ENCODE results near the gene SLC24A3. TPM values are rescaled to one million over a fixed set of nuclear protein-coding genes. Genes with fewer than 3 reads are reported as not detected.
"Not testable (repeated sequence)": the region's sequence is repeated elsewhere in the genome, so short reads cannot be mapped to it uniquely, and the experiment has no call there.

The SLC24A3 gene
- total RNA-seq, 4 donors from 2014 or later: 4.2 to 6.4 (median 5.6) TPM

GRCh38 chr20:19677336-19677735 lies 464.9 kb downstream of the SLC24A3 start:
- Histone ChIP-seq H3K4me3 (no peak overlapping the region), H3K36me3 (no peaks in the 10 kb centered on the region), H3K27me3 (no peaks in the 10 kb centered on the region), H3K9me3 (no peaks in the 10 kb centered on the region), H3K27ac (no peak overlapping the region), H3K4me1 (no peaks in the 10 kb centered on the region)
- DNase-seq (ENCODE audit: low spot score in 2 of 2): no peak
- 84% methylated on average over 5 of the region's 5 CpGs for WGBS
- TF ChIP-seq POLR2A (IDR thresholded peaks at IDR 0.05) (no peak), POLR2AphosphoS5 (IDR thresholded peaks at IDR 0.05) (no peak), EP300 (IDR thresholded peaks at IDR 0.05) (no peak), CTCF (IDR thresholded peaks at IDR 0.05) (no peak)

GRCh38 chr20:19678591-19678990 lies 466.1 kb downstream of the SLC24A3 start:
- H3K4me3 ChIP-seq; H3K36me3 ChIP-seq; H3K27ac ChIP-seq; H3K4me1 ChIP-seq; H3K27me3 ChIP-seq; DNase-seq (ENCODE audit: low spot score in 2 of 2); H3K9me3 ChIP-seq: not testable (repeated sequence)
- 98% methylated on average over 16 of the region's 38 CpGs for WGBS

GRCh38 chr20:19679900-19680495 lies 467.6 kb downstream of the SLC24A3 start:
- no peak overlapping the region for H3K4me3 ChIP-seq
- H3K9me3 ChIP-seq: no peaks in the 10 kb centered on the region
- TF ChIP-seq POLR2AphosphoS5 (IDR thresholded peaks at IDR 0.05) (no peak), EP300 (IDR thresholded peaks at IDR 0.05) (no peak), CTCF (IDR thresholded peaks at IDR 0.05) (no peak), POLR2A (IDR thresholded peaks at IDR 0.05) (no peak)
- H3K27ac ChIP-seq: no peak overlapping the region
- H3K36me3 ChIP-seq: no peaks in the 10 kb centered on the region
- DNase-seq (ENCODE audit: low spot score in 2 of 2): no peak
- no peaks in the 10 kb centered on the region for H3K27me3 ChIP-seq
- H3K4me1 ChIP-seq: no peaks in the 10 kb centered on the region
- 85% methylated on average over 5 of the region's 5 CpGs for WGBS

GRCh38 chr20:19682249-19682648 lies 469.8 kb downstream of the SLC24A3 start:
- Histone ChIP-seq H3K9me3 (no peaks in the 10 kb centered on the region), H3K4me3 (no peak overlapping the region), H3K27me3 (no peaks in the 10 kb centered on the region), H3K36me3 (no peaks in the 10 kb centered on the region), H3K4me1 (no peaks in the 10 kb centered on the region), H3K27ac (no peak overlapping the region)
- DNase-seq (ENCODE audit: low spot score in 2 of 2): no peak
- 66% methylated on average over 2 of the region's 2 CpGs for WGBS
- TF ChIP-seq POLR2A (IDR thresholded peaks at IDR 0.05): no peak

GRCh38 chr20:19683188-19683587 lies 470.7 kb downstream of the SLC24A3 start:
- no peaks in the 10 kb centered on the region for H3K36me3 ChIP-seq
- 95% methylated on average over 3 of the region's 3 CpGs for WGBS
- no peak for DNase-seq (ENCODE audit: low spot score in 2 of 2)
- TF ChIP-seq POLR2A (IDR thresholded peaks at IDR 0.05) (no peak), CTCF (IDR thresholded peaks at IDR 0.05) (no peak)
- no peaks in the 10 kb centered on the region for H3K9me3 ChIP-seq
- no peak overlapping the region for H3K4me3 ChIP-seq
- no peaks in the 10 kb centered on the region for H3K4me1 ChIP-seq
- H3K27ac ChIP-seq: no peak overlapping the region
- H3K27me3 ChIP-seq: no peaks in the 10 kb centered on the region

- Histone ChIP-seq H3K4me3 (no peak overlapping the region), H3K4me1 (no peaks in the 10 kb centered on the region), H3K36me3 (no peaks in the 10 kb centered on the region), H3K27ac (no peak overlapping the region), H3K9me3 (no peaks in the 10 kb centered on the region), H3K27me3 (no peaks in the 10 kb centered on the region)
- TF ChIP-seq POLR2AphosphoS5 (IDR thresholded peaks at IDR 0.05): no peak
- no peak for TF ChIP-seq POLR2A (IDR thresholded peaks at IDR 0.05)
- no peak for TF ChIP-seq EP300 (IDR thresholded peaks at IDR 0.05)
- no peak for TF ChIP-seq CTCF (IDR thresholded peaks at IDR 0.05)
- no peak for DNase-seq (ENCODE audit: low spot score in 2 of 2)
- 87% methylated on average over 3 of the region's 3 CpGs for WGBS
Measured at GRCh38 chr20:19683822-19684221, 471.4 kb downstream of the SLC24A3 start.

Data from suprapubic skin (tissue), 4 donors.